Activated T-cell treated with anti-CD3 and anti-CD28 coated beads, Interleukin-2, amount 50 U/mL, for 4 hours (primary cell): ENCODE data around the gene LDLRAD2. TPM values are rescaled to one million over a fixed set of nuclear protein-coding genes. Genes with fewer than 3 reads are reported as not detected.

Experiments used
- ATAC-seq, 2 donors: fragments of 200-7000 bp; cut with Tn5 transposase; one replicate each; pipeline ENCODE4 v1.10.0; 2021
- DNase-seq: peaks from one replicate; pipeline ENCODE4 v3.0.0-alpha.2; 2020
- H3K27me3 Mint-ChIP-seq: one replicate; pipeline ENCODE4 v1.8.0; 2021; ENCODE audit warnings: low read depth, mixed read lengths
- H3K36me3 Mint-ChIP-seq: one replicate; pipeline ENCODE4 v1.8.0; 2022; ENCODE audit warnings: mixed read lengths; ENCODE audit not compliant: insufficient read depth
- H3K4me1 Mint-ChIP-seq: one replicate; pipeline ENCODE4 v1.8.0; 2021; ENCODE audit warnings: low read depth, mixed read lengths
- H3K4me3 Mint-ChIP-seq: one replicate; pipeline ENCODE4 v1.8.0; 2021; ENCODE audit warnings: mild to moderate bottlenecking, moderate library complexity, mixed read lengths
- H3K9me3 Mint-ChIP-seq: one replicate; pipeline ENCODE4 v1.8.0; 2021; ENCODE audit warnings: mixed read lengths
- total RNA-seq, 3 donors: library from RNA; stranded (reverse); gene quantifications; one replicate each; pipeline ENCODE4 v1.2.1, GENCODE V29; 2021

Gene LDLRAD2
- total RNA-seq, 3 donors from 2014 or later = 0.05 TPM; not detected in 2

DNA sequence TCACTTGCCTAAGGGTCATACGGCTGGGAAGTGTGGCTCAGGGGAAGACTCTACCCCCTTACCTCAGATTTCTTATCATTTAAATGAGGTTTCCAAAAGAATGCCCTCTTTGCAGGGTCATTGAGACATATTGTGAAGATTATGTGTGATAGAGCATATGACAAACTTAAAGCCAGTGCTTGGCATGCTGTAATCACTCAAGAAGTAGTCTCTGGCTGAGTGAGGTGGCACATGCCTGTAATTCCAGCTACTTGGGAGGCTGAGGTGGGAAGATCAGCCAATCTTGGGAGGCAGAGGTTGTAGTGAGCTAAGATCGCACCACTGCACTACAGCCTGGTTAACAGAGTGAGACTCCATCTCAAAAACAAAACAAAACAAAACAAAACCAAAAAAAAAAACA, 7.5 kb upstream of the LDLRAD2 start:
- DNase-seq (no peak), ATAC-seq (no peak)
- Mint-ChIP-seq H3K4me1 (no peaks in the 10 kb centered on the region), H3K36me3 (no peaks in the 10 kb centered on the region), H3K27me3 (no peaks in the 10 kb centered on the region), H3K4me3 (no peak overlapping the region), H3K9me3 (no peaks in the 10 kb centered on the region)

- Mint-ChIP-seq H3K27me3 (peaks cover 27% of the 10 kb centered on the region), H3K4me3 (no peak overlapping the region), H3K4me1 (peaks cover 9% of the 10 kb centered on the region), H3K9me3 (no peaks in the 10 kb centered on the region), H3K36me3 (no peaks in the 10 kb centered on the region)
- ATAC-seq (no peak), DNase-seq (no peak)
Observed at GRCh38 chr1:21813542-21813941, 1.5 kb downstream of the LDLRAD2 start.

DNA sequence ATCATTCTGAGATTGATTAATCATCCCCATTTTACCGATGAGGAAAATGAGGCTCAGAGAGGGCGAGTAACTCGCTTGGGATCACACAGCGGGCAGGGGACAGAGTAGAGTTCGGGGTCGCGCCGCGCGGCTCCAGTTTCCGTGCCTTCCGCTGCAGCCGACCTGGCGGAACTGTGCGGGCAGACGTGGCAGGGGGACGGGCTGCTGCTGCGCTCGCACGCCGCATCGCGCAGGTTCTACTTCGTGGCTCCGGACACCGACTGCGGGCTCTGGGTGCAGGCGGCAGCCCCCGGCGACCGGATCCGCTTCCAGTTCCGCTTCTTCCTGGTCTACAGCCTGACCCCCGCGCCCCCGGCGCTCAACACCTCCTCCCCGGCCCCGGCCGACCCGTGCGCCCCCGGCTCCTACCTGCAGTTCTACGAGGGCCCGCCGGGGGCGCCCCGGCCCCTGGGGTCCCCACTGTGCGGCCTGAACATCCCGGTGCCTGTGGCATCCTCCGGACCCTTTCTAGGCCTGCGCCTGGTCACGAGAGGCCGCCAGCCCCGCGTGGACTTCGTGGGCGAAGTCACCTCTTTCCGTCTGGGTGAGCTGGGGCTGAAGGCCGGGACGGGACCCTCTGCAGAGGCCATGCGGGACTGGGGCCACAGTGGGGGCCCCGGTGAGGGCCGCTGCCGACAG, 2.3 kb downstream of the LDLRAD2 start:
- peak; percentile 77 to 81 for ATAC-seq
- no peaks in the 10 kb centered on the region for H3K36me3 Mint-ChIP-seq
- H3K27me3 Mint-ChIP-seq = peaks cover 27% of the 10 kb centered on the region
- peak overlapping the region; percentile 50 for H3K4me3 Mint-ChIP-seq
- no peak for DNase-seq
- H3K9me3 Mint-ChIP-seq = no peaks in the 10 kb centered on the region
- H3K4me1 Mint-ChIP-seq = peaks cover 9% of the 10 kb centered on the region

- H3K36me3 Mint-ChIP-seq = no peaks in the 10 kb centered on the region
- DNase-seq (no peak), ATAC-seq (no peak)
- H3K27me3 Mint-ChIP-seq = peaks cover 27% of the 10 kb centered on the region
- H3K4me1 Mint-ChIP-seq = peaks cover 9% of the 10 kb centered on the region
- H3K9me3 Mint-ChIP-seq = no peaks in the 10 kb centered on the region
- peak overlapping the region; percentile 50 for H3K4me3 Mint-ChIP-seq
Observed at GRCh38 chr1:21814981-21815582, 3.0 kb downstream of the LDLRAD2 start.

DNA sequence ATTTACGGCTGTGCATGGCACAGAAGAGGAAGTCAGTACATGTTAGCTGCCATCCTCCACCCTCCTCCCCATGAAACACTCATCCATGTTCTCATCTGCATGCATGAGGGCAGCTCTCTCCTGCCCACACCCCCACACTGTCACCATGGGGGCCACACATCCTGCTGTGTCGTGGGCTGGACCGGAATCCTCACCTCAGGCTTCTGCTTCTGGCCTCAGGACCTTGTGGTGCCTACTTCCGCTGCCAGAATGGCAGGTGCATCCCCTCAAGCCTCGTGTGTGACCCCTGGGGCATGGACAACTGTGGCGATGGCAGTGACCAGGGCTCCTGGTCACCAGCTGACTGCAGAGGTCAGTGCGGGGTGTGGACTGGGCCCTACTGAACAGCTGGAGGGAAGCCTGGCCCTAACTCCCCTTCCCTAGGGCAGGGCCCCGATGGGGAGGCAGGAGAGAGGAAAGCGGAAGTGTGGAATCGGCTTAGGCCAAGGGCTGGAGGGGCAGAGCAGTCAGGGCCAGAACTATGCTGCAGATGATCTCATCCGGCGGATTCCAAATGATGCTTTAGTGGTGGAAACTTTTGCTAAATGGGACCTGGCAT, 3.8 kb downstream of the LDLRAD2 start:
- DNase-seq (no peak), ATAC-seq (no peak)
- H3K4me3 Mint-ChIP-seq = no peak overlapping the region
- no peaks in the 10 kb centered on the region for H3K36me3 Mint-ChIP-seq
- peaks cover 9% of the 10 kb centered on the region for H3K4me1 Mint-ChIP-seq
- peaks cover 26% of the 10 kb centered on the region for H3K27me3 Mint-ChIP-seq
- H3K9me3 Mint-ChIP-seq = no peaks in the 10 kb centered on the region

GRCh38 chr1:21816602-21817302, 4.7 kb downstream of the LDLRAD2 start:
- H3K36me3 Mint-ChIP-seq = no peaks in the 10 kb centered on the region
- no peak for ATAC-seq
- no peak for DNase-seq
- peaks cover 9% of the 10 kb centered on the region for H3K4me1 Mint-ChIP-seq
- peaks cover 21% of the 10 kb centered on the region for H3K27me3 Mint-ChIP-seq
- no peaks in the 10 kb centered on the region for H3K9me3 Mint-ChIP-seq
- no peak overlapping the region for H3K4me3 Mint-ChIP-seq

GRCh38 chr1:21818656-21819055, 6.6 kb downstream of the LDLRAD2 start:
- Mint-ChIP-seq H3K4me1 (peaks cover 9% of the 10 kb centered on the region), H3K36me3 (no peaks in the 10 kb centered on the region), H3K4me3 (no peak overlapping the region), H3K9me3 (no peaks in the 10 kb centered on the region), H3K27me3 (peaks cover 7% of the 10 kb centered on the region)
- ATAC-seq (peak; percentile 62 to 68), DNase-seq (no peak)

- H3K27me3 Mint-ChIP-seq = no peaks in the 10 kb centered on the region
Observed at GRCh38 chr1:21820597-21821232, 8.7 kb downstream of the LDLRAD2 start.

DNA sequence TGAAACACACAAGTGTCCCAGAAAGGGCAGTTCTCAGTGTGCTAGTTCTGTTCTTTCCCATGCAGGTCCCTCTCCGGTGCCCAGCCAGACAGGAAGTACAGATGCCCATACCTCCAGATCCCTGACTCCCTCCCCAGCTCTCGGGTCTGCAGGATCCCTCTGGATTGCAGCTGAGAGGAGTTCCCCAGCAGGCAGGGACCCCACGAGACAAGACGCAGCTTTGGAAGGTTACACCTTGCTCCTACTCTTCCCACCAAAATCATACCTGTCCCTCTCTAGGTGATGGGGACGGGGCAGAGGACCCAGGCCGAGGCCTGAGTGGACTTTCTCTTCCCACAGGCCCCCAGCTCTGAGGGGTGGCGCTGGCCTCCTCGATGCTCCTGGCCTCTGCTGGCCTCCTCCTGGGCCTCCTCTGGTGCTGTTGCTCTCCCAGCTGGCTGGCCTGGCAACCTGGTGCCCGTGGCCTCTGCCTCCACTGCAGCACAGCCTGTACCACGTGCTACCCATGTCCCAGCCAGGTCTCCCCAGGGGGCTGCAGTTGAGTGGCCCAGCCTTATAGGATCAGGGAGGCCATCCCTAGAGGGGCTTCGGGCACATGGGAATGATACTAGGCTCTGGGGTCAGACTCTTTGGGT, 9.4 kb downstream of the LDLRAD2 start:
- Mint-ChIP-seq H3K4me1 (peaks cover 2% of the 10 kb centered on the region), H3K36me3 (no peaks in the 10 kb centered on the region), H3K9me3 (no peaks in the 10 kb centered on the region), H3K4me3 (no peak overlapping the region), H3K27me3 (no peaks in the 10 kb centered on the region)
- DNase-seq (no peak), ATAC-seq (no peak)

More at GRCh38 chr1:21820597-21821232, 8.7 kb downstream of the LDLRAD2 start:
- H3K36me3 Mint-ChIP-seq = no peaks in the 10 kb centered on the region
- DNase-seq = no peak
- no peaks in the 10 kb centered on the region for H3K9me3 Mint-ChIP-seq
- H3K4me1 Mint-ChIP-seq = peaks cover 2% of the 10 kb centered on the region
- no peak overlapping the region for H3K4me3 Mint-ChIP-seq
- no peak for ATAC-seq

GRCh38 chr1:21822349-21822748, 10.3 kb downstream of the LDLRAD2 start:
- no peaks in the 10 kb centered on the region for H3K9me3 Mint-ChIP-seq
- no peaks in the 10 kb centered on the region for H3K27me3 Mint-ChIP-seq
- no peak overlapping the region for H3K4me3 Mint-ChIP-seq
- DNase-seq (no peak), ATAC-seq (no peak)
- peaks cover 2% of the 10 kb centered on the region for H3K4me1 Mint-ChIP-seq
- no peaks in the 10 kb centered on the region for H3K36me3 Mint-ChIP-seq

- no peak overlapping the region for H3K4me3 Mint-ChIP-seq
- peaks cover 2% of the 10 kb centered on the region for H3K4me1 Mint-ChIP-seq
- no peaks in the 10 kb centered on the region for H3K36me3 Mint-ChIP-seq
- H3K9me3 Mint-ChIP-seq = no peaks in the 10 kb centered on the region
- H3K27me3 Mint-ChIP-seq = no peaks in the 10 kb centered on the region
- no peak for DNase-seq
- no peak for ATAC-seq
Observed at GRCh38 chr1:21823206-21823979, 11.3 kb downstream of the LDLRAD2 start.

GRCh38 chr1:21823980-21824702, 12.1 kb downstream of the LDLRAD2 start:
- DNase-seq (no peak), ATAC-seq (no peak)
- Mint-ChIP-seq H3K4me3 (no peak overlapping the region), H3K9me3 (no peaks in the 10 kb centered on the region), H3K27me3 (no peaks in the 10 kb centered on the region), H3K36me3 (no peaks in the 10 kb centered on the region), H3K4me1 (no peaks in the 10 kb centered on the region)

DNA sequence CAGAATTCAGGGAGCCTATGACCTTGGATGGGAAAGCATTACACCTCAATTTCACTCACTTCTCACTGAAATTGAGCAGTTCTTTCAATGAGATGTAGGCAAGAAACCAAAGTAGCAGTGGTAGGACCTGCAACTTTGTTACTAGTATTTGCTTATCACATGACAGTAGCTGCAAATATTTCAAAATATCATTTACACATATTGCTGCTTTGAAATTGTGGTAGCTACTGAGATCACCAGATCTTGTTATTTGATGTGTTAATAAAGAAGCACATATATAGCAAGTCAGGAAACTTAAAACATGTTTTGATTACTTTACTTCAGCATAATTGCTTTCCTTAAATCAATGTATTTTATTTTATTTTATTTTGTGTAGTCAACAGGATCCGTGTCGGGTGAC, 12.9 kb downstream of the LDLRAD2 start:
- H3K36me3 Mint-ChIP-seq = no peaks in the 10 kb centered on the region
- no peak overlapping the region for H3K4me3 Mint-ChIP-seq
- no peaks in the 10 kb centered on the region for H3K4me1 Mint-ChIP-seq
- H3K9me3 Mint-ChIP-seq = no peaks in the 10 kb centered on the region
- ATAC-seq (no peak), DNase-seq (no peak)
- no peaks in the 10 kb centered on the region for H3K27me3 Mint-ChIP-seq
